ENCODE results near the gene CPNE5.

GRCh38 chr6:36777801-36778200 lies 61.4 kb downstream of the CPNE5 start:
- TF ChIP-seq POLR2A (IDR thresholded peaks at IDR 0.05) = no peak
- TF ChIP-seq, protein P1, sequence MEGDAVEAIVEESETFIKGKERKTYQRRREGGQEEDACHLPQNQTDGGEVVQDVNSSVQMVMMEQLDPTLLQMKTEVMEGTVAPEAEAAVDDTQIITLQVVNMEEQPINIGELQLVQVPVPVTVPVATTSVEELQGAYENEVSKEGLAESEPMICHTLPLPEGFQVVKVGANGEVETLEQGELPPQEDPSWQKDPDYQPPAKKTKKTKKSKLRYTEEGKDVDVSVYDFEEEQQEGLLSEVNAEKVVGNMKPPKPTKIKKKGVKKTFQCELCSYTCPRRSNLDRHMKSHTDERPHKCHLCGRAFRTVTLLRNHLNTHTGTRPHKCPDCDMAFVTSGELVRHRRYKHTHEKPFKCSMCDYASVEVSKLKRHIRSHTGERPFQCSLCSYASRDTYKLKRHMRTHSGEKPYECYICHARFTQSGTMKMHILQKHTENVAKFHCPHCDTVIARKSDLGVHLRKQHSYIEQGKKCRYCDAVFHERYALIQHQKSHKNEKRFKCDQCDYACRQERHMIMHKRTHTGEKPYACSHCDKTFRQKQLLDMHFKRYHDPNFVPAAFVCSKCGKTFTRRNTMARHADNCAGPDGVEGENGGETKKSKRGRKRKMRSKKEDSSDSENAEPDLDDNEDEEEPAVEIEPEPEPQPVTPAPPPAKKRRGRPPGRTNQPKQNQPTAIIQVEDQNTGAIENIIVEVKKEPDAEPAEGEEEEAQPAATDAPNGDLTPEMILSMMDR (IDR thresholded peaks at IDR 0.05) = no peak
